ENCODE data around the gene BMP6. TPM values are rescaled to one million over a fixed set of nuclear protein-coding genes. Genes with fewer than 3 reads are reported as not detected.

Gene BMP6
- total RNA-seq, 1 donor from 2014 or later: not detected

DNA sequence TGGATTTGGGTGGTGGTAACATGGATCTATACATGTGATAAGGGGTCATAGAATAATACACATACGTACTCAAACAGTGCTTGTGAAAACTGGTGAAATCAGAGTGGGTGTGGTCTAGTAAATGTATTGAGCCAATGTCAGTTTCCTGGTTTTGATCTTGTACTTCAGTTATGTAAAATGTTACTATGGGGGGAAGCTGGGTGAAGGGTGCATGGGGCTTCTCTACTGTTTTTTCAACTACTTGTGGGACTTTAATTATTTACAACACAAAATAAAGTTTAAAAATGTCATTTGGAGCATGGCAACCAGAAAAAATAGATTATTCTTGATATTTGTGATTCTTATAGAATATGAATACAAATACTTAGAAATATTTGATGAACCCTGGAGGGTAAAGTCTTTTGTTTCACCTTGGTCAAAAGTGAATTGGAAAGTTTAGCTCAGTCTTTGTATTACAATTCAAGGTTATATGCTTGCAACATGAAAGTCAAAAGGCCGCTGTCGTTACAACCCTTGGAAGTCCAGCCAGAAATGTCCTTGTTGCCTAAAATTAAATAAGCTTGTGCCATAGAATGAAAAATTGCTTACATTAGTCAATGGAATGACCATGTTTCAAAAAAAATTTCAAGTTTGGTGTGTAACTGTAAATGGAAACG, 110.6 kb downstream of the BMP6 start:
- H3K27ac Mint-ChIP-seq (ENCODE audit: unreplicated experiment): no peak overlapping the region
- TF ChIP-seq, protein P1, sequence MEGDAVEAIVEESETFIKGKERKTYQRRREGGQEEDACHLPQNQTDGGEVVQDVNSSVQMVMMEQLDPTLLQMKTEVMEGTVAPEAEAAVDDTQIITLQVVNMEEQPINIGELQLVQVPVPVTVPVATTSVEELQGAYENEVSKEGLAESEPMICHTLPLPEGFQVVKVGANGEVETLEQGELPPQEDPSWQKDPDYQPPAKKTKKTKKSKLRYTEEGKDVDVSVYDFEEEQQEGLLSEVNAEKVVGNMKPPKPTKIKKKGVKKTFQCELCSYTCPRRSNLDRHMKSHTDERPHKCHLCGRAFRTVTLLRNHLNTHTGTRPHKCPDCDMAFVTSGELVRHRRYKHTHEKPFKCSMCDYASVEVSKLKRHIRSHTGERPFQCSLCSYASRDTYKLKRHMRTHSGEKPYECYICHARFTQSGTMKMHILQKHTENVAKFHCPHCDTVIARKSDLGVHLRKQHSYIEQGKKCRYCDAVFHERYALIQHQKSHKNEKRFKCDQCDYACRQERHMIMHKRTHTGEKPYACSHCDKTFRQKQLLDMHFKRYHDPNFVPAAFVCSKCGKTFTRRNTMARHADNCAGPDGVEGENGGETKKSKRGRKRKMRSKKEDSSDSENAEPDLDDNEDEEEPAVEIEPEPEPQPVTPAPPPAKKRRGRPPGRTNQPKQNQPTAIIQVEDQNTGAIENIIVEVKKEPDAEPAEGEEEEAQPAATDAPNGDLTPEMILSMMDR (IDR thresholded peaks at IDR 0.05): no peak
- no peaks in the 10 kb centered on the region for H3K4me1 Mint-ChIP-seq (ENCODE audit: unreplicated experiment)

DNA sequence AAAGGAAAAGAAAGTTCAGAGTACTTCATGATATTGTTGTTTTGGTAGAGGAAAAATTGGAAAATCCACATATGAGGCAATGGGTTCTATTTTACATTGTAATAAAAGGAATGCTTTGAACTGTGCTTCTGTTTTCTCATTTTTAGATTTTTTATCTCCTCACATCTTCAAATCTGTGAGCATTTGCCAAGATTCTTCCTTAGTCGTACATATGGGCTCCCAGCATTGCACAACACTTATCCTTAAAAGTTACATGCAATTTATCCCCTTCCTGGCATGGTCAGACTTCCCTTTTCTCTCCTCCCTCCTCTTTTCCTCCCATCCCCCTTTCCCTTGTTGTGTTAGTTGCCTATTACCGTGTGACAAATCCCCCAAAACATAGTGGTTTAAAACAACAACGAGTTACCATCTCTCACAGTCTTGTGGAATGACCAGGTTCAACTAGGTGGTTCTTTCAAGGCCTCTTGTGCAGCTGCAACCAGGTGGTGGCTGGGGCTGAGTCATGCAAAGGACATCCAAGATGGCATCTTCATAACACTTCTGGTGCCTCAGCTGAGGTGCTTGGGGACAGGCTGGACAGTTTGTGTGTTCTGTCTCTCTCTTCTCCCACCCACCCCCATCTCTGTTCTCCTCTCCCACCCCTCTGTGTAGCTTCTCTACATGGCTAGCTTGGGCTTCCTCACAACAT, 116.0 kb downstream of the BMP6 start:
- Mint-ChIP-seq H3K4me3 (ENCODE audit: unreplicated experiment) (no peak overlapping the region), H3K9me3 (ENCODE audit: unreplicated experiment) (no peaks in the 10 kb centered on the region), H3K36me3 (ENCODE audit: unreplicated experiment) (no peaks in the 10 kb centered on the region), H3K27ac (ENCODE audit: unreplicated experiment) (no peak overlapping the region), H3K4me1 (ENCODE audit: unreplicated experiment) (peaks cover 8% of the 10 kb centered on the region), H3K27me3 (ENCODE audit: unreplicated experiment) (no peaks in the 10 kb centered on the region)
- TF ChIP-seq, protein P1 (IDR thresholded peaks at IDR 0.05): no peak
- no peak for DNase-seq (ENCODE audit: extremely low spot score, unreplicated experiment)

More for the DNA sequence above, 110.6 kb downstream of the BMP6 start:
- Mint-ChIP-seq H3K36me3 (ENCODE audit: unreplicated experiment) (no peaks in the 10 kb centered on the region), H3K4me3 (ENCODE audit: unreplicated experiment) (no peak overlapping the region), H3K27me3 (ENCODE audit: unreplicated experiment) (peaks cover 2% of the 10 kb centered on the region), H3K9me3 (ENCODE audit: unreplicated experiment) (no peaks in the 10 kb centered on the region)
- DNase-seq (ENCODE audit: extremely low spot score, unreplicated experiment): no peak

DNA sequence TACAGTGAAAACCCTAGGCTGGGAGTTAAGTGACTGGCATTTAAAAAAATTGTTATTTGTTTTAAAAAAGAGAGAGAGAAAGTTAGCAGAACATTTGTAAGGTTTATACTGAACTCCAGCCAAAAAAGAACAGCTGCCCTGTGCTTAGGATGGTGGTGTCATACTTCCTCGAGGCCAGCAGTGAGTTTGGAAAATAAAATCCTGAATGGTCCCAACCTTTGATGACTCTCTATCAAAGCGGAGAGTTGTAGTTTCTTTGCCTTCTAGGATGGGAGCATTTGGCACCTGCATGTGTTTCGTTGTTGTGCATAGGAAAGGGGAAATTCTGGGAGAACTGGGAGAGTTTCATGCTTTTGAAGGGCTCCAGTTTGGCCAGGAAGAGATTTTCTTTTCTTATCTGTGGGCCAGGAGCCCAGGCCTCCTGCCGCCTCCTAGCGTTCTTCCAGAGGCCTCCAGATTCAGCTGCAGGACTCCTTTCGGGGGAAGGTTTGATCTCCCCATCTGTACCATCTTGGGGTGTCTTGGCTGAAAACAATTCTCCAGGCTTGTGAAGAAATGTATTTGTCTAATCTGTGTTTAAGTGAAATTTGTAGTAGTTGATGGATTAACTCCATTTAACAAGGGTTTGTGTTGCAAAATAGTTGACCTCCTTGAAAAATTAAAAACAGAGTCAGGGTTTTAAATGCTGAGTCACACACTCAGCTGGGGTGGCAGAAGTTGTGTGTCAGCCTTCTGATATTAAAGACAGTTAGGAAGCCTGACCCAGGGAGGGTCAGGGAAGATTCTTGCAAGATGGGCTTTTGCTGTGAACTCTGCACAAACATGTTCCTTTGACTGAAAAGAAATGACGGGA, 121.3 kb downstream of the BMP6 start:
- no peaks in the 10 kb centered on the region for H3K36me3 Mint-ChIP-seq (ENCODE audit: unreplicated experiment)
- no peaks in the 10 kb centered on the region for H3K27me3 Mint-ChIP-seq (ENCODE audit: unreplicated experiment)
- no peak overlapping the region for H3K4me3 Mint-ChIP-seq (ENCODE audit: unreplicated experiment)
- H3K4me1 Mint-ChIP-seq (ENCODE audit: unreplicated experiment): peaks cover 16% of the 10 kb centered on the region
- TF ChIP-seq, protein P1 (IDR thresholded peaks at IDR 0.05): no peak
- no peak overlapping the region for H3K27ac Mint-ChIP-seq (ENCODE audit: unreplicated experiment)
- peaks cover 7% of the 10 kb centered on the region for H3K9me3 Mint-ChIP-seq (ENCODE audit: unreplicated experiment)
- no peak for DNase-seq (ENCODE audit: extremely low spot score, unreplicated experiment)

DNA sequence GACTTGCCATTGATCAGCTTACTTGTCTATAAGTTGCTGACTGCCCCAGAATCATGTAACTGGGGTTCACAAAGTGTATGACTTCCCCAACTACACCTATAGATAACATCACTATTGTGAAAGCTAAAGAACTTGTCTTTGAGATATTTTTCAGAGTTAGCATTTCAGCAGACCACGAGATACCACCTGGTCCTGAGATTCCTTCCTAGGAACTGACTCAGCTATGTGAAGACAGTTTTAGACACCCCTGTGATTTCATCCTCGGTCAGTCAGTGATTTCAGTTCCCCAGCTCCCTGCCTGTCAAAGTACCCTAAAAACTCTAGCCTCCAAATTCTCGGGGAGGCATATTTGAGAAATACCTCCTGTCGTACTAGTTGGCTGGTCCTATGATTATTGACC, 122.3 kb downstream of the BMP6 start:
- Mint-ChIP-seq H3K27me3 (ENCODE audit: unreplicated experiment) (no peaks in the 10 kb centered on the region), H3K4me3 (ENCODE audit: unreplicated experiment) (no peak overlapping the region), H3K36me3 (ENCODE audit: unreplicated experiment) (no peaks in the 10 kb centered on the region), H3K4me1 (ENCODE audit: unreplicated experiment) (peaks cover 16% of the 10 kb centered on the region), H3K27ac (ENCODE audit: unreplicated experiment) (no peak overlapping the region), H3K9me3 (ENCODE audit: unreplicated experiment) (peaks cover 14% of the 10 kb centered on the region)
- TF ChIP-seq, protein P1 (IDR thresholded peaks at IDR 0.05): no peak
- DNase-seq (ENCODE audit: extremely low spot score, unreplicated experiment): no peak

DNA sequence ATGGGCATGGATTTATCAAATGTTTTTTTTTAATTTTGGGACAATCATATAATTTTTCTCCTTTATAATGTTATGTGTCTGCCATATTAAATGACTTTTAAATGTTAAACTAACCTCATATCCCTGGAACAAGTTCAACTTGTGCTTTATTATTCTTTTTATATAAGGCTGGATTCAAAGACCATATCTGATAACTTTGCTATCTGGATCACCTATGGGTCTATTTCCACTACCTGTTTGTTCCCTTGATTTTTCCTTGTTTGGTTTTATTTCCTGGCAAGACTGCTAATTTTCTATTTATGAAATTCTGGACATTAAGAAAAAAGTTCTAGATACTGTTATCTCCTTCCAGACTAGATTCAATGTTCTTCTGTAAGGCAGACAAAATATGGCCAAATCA, 125.9 kb downstream of the BMP6 start:
- Mint-ChIP-seq H3K9me3 (ENCODE audit: unreplicated experiment) (peaks cover 15% of the 10 kb centered on the region), H3K36me3 (ENCODE audit: unreplicated experiment) (no peaks in the 10 kb centered on the region), H3K27ac (ENCODE audit: unreplicated experiment) (no peak overlapping the region), H3K27me3 (ENCODE audit: unreplicated experiment) (no peaks in the 10 kb centered on the region), H3K4me3 (ENCODE audit: unreplicated experiment) (no peak overlapping the region), H3K4me1 (ENCODE audit: unreplicated experiment) (peaks cover 9% of the 10 kb centered on the region)
- DNase-seq (ENCODE audit: extremely low spot score, unreplicated experiment): no peak
- TF ChIP-seq, protein P1 (IDR thresholded peaks at IDR 0.05): no peak
